H54 (cell line): ENCODE measurements around the gene ACD.
"Not testable (repeated sequence)": the region's sequence is repeated elsewhere in the genome, so short reads cannot be mapped to it uniquely, and the experiment has no call there.

Experiments used
- DNase-seq: peaks from one replicate; pipeline ENCODE4 v3.0.0; 2011; ENCODE audit warnings: low spot score, mixed read lengths; ENCODE audit not compliant: insufficient read length
- FAIRE-seq: peaks from 3 replicates; lab custom pipeline; 2011; peaks lifted over from hg19 to GRCh38; lab: Jason Lieb, UNC
- POLR2A ChIP-seq: IDR thresholded peaks from 2 replicates; pipeline ENCODE4 v1.6.1; 2011; ENCODE audit warnings: low read depth, mild to moderate bottlenecking, low read length

Gene ACD

DNA sequence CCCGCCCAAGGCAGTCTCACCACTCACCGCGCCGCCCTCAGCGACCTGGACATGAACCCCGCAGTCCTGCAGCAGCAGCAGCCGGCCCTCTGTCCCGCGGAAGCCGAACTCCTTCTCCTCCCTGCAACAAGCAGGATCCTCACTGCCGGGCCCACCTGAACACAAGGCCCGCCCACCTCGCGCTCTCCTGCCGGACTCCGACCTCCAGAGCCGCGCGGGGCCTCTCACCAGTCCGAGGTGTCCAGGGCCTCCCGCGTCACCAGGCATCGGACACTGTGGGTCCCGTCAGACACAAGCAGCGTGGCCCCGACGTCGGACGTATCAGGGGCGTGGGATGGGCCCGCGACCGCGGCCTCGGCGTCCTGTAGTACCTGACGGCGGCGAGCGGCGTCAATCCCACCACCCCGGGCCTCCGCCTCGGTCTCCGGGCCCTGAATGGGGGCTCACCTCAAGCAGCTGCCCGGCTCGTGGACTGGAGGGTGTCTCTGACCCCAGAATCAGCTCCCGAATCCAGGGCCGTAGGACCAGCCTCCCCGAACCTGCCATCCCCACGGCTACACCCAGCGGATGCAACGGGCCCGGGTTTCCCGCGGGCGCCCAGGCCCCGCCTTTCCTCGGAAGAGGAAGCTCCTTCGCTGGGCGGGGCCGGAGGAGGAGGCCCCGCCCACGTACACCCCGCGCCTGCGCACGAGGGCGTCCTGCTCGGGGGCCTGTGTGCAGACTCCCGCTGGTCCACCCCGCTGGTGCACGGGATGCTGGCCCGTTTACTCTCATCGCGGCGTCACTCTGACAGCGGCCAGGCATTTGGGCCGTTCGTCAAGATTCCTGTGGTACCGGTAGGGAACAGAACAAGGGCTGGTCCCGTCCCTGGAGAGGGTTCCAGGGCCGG, at the start of gene ACD:
Gene ACD (minus strand): TSS at position 586 of the 889 bp plus-strand sequence. CDS start 40 bp downstream, at position 546.
- FAIRE-seq (no peak), DNase-seq (peak; percentile 99)
- peak; percentile 85 for TF ChIP-seq POLR2A

DNA sequence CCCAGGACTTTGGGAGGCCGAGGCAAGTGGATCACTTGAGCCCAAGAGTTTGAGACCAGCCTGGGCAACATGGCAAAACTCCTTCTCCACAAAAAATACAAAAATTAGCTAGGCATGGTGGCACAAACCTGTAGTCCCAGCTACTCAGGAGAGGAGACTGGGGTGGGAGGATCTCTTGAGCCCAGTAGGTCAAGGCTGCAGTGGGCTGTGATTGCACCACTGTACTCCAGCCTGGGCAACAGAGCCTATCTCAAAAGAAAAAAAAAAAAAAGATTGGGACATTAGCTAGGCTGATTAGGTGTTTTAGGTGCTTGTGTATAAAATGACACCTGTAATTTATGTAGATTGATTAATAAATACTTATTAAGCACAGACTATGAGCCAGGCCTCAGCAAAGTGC, 49.0 kb upstream of the ACD start:
- no peak for DNase-seq
- no peak for FAIRE-seq

DNA sequence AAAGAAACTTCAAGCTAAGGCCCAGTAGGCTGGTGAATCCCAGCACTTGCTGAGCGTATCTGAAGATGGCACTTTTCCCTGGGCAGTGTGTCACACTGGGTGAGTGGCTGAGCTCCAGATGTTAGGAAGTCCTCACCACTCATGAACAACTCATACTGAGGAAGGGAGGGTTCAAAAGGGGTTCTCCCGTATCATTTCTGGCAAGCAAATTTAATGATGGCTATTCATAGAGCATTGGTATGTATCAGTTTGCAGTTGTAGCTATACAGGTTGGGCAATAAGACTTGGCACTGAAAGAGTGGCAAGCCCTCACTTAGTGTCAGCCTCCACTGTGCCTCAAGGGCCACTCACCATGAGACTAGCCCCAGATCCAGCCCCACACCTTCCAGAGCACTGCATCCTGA, 48.3 kb upstream of the ACD start:
- TF ChIP-seq POLR2A = no peak

More for the DNA sequence above, 49.0 kb upstream of the ACD start:
- TF ChIP-seq POLR2A = no peak

DNA sequence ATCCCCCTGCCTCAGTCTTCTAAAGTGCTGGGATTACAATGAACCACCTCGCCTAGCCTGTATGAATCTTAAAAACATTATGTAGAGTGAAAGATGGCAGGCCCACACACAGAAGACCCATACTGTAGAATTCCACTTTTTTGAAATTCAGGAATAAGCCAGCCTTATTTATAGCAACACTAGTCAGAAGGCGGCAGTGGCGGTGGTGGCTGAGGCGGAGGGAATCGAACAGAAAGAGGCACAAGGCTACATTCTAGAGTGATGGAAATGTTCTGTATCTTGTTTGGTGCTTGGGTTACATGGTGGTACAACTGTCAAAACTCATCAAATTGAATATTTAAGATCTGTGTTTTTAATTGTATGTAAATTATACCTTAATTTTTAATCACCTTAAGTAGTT, 47.7 kb upstream of the ACD start:
- TF ChIP-seq POLR2A = no peak
- FAIRE-seq (no peak), DNase-seq (no peak)

More for the DNA sequence above, 48.3 kb upstream of the ACD start:
- DNase-seq (no peak), FAIRE-seq (no peak)

DNA sequence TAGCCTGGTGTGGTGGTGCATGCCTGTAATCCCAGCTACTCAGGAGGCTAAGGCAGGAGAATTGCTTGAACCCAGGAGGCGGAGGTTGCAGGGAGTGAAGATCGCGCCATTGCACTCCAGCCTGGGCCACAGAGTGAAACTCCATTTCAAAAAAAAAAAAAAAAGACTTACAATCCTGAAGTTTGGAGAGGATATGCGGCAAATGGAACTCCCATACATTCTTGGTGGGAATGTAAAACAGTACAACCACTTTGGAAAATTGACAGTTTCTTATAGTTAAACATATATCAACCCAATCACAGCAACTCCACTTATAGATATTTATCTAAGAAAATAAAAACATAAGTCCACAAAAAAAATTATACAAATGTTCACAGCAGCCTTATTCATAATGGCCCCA, 47.1 kb upstream of the ACD start:
- FAIRE-seq (no peak), DNase-seq (no peak)
- no peak for TF ChIP-seq POLR2A

DNA sequence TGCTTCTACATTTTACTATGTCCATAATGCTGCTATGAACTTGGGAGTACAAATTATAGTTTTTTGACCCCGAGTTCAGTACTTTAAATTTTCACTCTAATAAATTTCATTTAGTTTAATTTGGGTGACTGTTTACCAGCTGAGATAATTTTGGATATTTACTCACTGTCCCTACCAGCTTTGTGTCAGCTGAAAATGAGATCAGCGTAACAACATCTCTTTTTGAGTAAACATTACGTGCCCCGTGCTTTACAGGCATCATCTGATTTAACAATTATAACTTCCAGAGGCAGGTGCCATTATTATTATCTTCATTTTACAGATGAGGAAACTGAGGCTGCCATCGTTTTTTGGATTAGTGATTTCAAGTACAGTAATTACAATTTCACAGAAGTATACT, 44.0 kb upstream of the ACD start:
- no peak for DNase-seq
- no peak for TF ChIP-seq POLR2A
- FAIRE-seq = no peak

DNA sequence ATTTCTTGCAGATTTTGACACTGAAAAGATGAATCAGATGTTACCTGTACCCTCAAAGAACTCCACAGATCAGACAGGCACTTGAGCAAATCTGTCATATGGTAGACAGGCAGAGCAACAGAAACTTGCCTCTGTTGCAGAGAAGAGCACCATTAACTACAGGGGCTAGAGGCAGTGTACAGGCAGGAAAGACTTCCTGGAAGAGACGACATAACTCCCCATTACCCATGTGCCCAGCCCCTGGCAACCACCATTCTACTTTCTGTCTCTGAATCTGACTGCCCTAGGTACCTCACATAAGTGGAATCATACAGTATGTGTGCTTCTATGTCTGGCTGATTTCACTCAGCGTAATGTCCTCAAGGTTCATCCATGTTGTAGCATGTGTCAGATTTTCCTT, 43.6 kb upstream of the ACD start:
- FAIRE-seq (no peak), DNase-seq (no peak)
- TF ChIP-seq POLR2A = no peak

DNA sequence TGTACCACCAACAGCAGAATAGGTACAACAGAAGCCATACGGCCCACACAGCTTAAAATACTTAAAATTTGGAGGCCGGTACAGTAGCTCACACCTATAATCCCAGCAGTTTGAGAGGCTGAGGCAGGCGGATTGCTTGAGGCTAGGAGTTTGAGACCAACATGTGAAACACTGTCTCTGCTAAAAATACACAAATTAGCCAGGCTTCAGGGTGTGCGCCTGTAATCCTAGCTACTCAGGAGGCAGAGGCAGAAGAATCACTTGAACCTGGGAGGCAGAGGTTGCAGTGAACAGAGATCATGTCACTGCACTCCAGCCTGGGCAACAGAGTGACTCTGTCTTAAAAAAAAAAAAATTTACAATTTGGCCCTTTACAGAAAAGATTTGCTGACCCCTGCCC, 42.1 kb upstream of the ACD start:
- FAIRE-seq = no peak
- DNase-seq = no peak
- TF ChIP-seq POLR2A = no peak

DNA sequence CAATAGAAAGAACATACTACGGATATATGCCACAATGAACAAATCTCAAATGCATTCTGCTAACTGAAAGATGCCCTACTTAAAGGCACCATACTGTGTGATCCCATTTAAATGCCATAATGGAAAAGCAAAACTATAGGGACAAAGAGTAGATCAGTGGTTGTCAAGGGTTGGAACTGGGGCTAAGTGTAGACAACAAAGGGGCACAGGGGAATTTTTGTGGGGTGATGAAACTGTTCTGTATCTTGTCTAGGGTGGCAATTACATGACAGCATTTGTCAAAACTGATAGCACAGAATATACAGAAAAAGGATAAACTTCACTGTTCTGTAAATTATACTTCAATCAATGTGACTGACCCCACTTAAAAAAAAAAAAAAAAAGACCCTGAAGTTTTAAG, 41.4 kb upstream of the ACD start:
- no peak for TF ChIP-seq POLR2A
- no peak for DNase-seq
- no peak for FAIRE-seq

DNA sequence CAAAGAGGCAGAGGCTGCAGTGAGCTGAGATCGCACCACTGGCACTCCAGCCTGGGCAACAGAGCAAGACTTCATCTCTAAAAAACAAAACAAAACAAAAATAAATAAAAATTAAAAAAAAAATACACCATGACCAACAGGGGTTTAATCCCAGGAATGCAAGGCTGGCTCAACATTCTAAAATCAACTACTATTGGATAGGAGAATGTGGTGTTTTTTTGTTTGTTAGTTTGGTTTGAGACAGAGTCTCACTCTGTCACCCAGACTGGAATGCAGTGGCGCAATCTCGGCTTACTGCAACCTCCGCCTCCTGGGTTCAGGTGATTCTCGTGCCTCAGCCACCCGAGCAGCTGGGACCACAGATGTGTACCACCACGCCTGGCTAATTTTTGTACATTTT, 39.2 kb upstream of the ACD start:
- no peak for TF ChIP-seq POLR2A
- no peak for DNase-seq
- FAIRE-seq = no peak

DNA sequence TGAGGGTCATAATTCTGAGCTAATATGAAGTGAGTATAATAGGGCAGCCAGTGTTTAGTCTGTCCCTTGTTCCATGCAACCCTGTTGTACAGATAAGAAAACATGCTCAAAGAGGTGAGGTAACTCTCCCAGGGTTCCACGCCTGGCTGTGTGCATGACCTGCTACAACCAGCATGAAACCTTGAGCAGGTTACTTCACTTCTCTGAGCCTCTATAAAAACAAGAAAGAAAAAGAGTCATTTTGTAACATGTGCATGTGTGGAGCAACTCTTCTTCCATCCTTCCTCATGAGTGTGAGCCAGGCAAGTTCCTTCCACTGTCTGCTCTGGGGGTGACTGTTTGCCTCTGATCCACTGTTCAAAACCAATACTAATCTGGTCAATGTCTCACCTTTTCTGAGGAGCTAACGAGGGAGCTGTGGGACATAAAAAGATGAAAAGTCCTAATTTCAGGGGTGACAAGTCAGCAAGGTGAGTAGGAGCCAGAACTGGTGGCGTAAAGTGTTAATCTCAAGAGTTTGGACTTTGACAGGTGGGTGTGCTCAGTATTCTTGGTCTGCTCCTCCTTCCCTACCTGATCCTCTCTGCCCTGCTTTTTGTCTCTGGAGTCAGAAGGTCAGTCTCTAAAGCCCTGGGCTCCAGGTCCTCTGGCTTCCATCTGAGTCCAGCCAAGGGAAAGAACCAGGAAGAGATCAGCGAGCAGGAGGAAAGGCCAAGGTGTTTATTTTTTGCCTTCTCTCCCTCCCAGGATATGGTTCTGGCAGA, 37.5 kb upstream of the ACD start:
- FAIRE-seq (no peak), DNase-seq (no peak)
- no peak for TF ChIP-seq POLR2A

DNA sequence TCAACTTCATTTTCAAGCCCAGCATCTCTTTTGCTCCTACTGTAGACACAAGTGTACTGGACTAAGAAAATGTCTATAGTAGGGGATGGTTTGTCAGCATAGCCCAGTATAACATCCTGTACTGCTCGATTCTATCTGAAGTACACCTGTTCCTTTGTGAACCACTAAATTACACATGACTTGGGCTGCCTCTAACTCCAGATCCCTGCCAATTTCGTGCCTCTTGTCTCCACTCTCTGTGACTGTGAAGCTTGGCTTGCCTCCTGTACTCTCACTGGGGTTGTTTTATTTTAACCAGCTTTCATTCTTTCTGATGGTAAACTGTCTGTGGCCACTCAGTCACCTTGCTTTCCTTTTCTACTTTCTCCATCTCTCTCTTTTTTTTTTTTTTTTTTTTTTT, 34.6 kb upstream of the ACD start:
- TF ChIP-seq POLR2A = no peak
- DNase-seq = no peak
- FAIRE-seq = no peak

DNA sequence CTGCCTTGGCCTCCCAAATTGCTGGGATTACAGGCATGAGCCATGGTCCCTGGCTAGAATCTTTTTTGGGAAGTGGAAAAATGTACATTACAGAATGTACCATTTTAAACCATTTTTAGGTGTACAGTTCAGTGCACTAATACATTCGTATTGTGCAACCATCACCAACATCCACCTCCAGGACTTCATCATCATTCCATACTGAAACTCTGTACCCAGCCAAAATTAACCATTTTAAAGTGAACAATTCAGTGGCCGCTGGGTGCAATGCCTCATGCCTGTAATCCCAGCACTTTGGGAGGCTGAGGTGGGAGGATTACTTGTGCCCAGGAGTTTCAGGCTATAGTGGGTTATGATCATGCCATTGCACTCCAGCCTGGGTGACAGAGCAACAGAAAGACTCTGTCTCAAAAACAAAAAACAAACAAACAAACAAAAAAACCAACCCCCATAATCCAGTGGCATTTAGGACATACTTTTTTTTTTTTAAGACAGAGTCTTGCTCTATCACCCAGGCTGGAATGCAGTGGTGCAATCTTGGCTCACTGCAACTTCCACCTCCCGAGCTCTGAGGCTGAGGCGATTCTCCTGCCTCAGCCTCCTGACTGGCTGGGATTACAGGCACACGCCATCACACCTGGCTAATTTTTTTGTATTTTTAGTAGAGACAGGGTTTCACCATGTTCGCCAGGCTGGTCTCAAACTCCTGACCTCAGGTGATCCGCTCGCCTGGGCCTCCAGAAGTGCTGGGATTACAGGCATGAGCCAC, 33.6 kb upstream of the ACD start:
- not testable (repeated sequence) for DNase-seq, FAIRE-seq

DNA sequence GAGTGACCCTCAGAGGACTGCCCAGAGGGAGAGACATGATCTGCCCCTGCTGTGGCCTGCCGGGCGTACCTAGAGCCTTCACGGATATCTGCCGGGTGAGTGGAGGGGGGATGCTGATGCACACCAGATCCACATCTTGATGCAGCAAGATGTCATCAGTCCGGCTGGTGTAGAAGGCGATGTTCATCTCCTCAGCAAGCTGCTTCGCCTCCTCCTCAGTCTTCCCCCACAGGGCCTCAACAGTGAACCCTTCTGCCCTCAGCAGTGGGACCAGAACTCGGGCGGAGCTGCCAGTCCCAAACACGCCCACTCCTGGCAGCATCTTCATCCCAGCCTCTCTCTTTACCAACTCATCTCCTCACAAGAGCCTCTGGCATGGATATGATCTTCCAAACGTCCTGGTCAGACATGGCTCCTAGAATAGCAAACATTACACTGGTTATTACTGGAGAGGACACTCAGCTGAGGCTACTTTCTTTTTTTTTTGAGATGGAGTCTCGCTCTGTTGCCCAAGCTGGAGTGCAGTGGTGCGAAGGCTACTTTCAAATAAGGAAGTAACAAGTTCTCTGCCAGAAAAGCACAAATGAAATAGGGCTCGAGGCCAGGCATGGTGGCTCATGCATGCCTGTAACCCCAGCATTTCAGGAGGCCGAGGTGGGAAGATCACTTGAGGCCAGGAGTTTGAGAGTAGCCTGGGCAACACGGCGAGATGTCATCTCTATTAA, 25.5 kb upstream of the ACD start:
- no peak for DNase-seq
- no peak for TF ChIP-seq POLR2A
- FAIRE-seq = no peak
